Cardiac fibroblast (primary cell): ENCODE data around the gene ARHGAP10.

Experiments
- DNase-seq, 2 donors: peaks; one replicate each; pipeline versions ENCODE4 v3.0.0 to v3.0.0-alpha.2; 2010; ENCODE audit warnings: low read depth in 2 of 2
- H3K4me3 ChIP-seq, 2 donors: replicated peaks in 1 of 2; 1 replicate in 1 of 2; 2 replicates in 1 of 2; pipeline ENCODE4 v1.5.1; 2011; ENCODE audit warnings: low read depth in 2 of 2, low read length in 2 of 2, mild to moderate bottlenecking in 2 of 2, moderate library complexity in 1 of 2
- CTCF ChIP-seq: IDR thresholded peaks from one replicate; pipeline ENCODE4 v1.5.1; 2011; ENCODE audit warnings: low read depth, mild to moderate bottlenecking, low read length, inconsistent platforms

Gene ARHGAP10

GRCh38 chr4:147731580-147732517 is at the start of gene ARHGAP10:
TSS of gene ARHGAP10 (plus strand) at chr4:147732088. CDS start at chr4:147732302, 214 bp downstream.
- peak; percentile 78 to 89 for DNase-seq
- H3K4me3 ChIP-seq, result peak within 1 kb of the TSS; percentile 90 to 92
- no peak for TF ChIP-seq CTCF

- TF ChIP-seq CTCF, result no peak
- H3K4me3 ChIP-seq, result peak overlapping the region; percentile 79 to 98
- DNase-seq, result peak; percentile 6 to 15
These were observed 49.1 kb upstream of the ARHGAP10 start for GRCh38 chr4:147682755-147683154.

GRCh38 chr4:147683188-147683591 is 48.7 kb upstream of the ARHGAP10 start:
- TF ChIP-seq CTCF, result no peak
- DNase-seq, result peak; percentile 45 to 46
- H3K4me3 ChIP-seq, result peak overlapping the region; percentile 79 to 98

- no peak for TF ChIP-seq CTCF
- H3K4me3 ChIP-seq, result peak within 1 kb of the TSS; percentile 79 to 98
- DNase-seq, result peak; percentile 89 to 97
These were observed 47.9 kb upstream of the ARHGAP10 start, which contains the start of gene PRMT9 for GRCh38 chr4:147683717-147684700. TSS of gene PRMT9 (minus strand) at chr4:147684163. CDS start at chr4:147683987, 176 bp downstream.

GRCh38 chr4:147689067-147689466 is 42.8 kb upstream of the ARHGAP10 start:
- TF ChIP-seq CTCF, result no peak
- H3K4me3 ChIP-seq, result no peak overlapping the region
- no peak for DNase-seq

GRCh38 chr4:147691820-147692219 is 40.1 kb upstream of the ARHGAP10 start:
- no peak for DNase-seq
- no peak for TF ChIP-seq CTCF
- no peak overlapping the region for H3K4me3 ChIP-seq
